22Rv1 (cell line): ENCODE data around the gene ATCAY.
A peak's percentile ranks its signal among the peaks of the same experiment; 100 is the strongest.

Experiments used
- H3K27ac ChIP-seq: fragments of 450-650 bp; 2 replicates; pipeline ENCODE4 v1.5.1; 2017
- CTCF ChIP-seq: fragments of 450-650 bp; IDR thresholded peaks from 2 replicates; pipeline ENCODE4 v1.5.1; 2017; ENCODE audit warnings: mild to moderate bottlenecking
- ZFX ChIP-seq: fragments of 450-650 bp; IDR thresholded peaks from 2 replicates; pipeline ENCODE4 v1.6.1; 2017; ENCODE audit warnings: antibody characterized with exemption, borderline replicate concordance

Gene ATCAY

DNA sequence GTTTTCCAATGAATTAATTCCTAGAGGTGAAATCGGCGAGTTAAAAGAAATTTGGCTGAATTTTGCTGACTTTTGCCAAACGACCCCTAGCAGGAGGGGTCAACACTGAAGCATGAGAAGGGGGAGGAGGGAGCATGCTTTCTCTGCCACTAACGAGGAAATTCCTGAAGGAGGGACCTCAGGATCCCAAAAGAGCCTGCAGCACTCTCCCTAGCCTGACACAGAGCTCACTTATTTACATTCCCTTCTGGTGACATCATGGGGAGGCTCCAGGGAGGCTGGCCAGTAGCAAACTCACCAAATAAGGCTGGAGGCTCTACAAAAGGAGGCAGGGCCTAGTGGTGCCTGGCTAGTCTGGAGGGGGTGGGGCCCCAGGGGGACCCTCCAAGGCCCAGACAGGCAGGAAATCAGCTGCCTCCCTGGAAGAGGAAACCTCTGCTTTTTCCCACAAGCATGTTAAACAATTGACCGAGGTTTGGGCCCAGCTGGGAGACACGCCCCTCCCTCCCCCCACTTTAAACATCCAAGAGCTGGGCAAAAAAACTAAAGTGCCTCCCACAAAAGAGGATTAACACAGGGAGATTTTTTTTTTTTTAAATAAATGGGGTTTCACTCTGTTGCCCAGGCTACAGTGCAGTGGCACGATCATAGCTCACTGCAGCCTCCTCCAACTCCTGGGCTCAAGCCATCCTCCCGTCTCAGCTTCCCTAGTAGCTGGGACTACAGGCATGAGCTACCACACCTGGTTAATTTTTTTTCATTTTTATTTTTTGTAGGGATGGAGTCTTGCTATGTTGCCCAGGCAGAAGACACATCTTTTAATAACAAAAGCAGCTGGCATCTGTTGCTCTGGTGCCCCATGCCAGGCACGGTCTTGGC lies 88.3 kb downstream of the ATCAY start:
- TF ChIP-seq ZFX (no peak), CTCF (no peak)
- H3K27ac ChIP-seq, result peak overlapping the region; percentile 80

- TF ChIP-seq ZFX (no peak), CTCF (peak; percentile 17)
- H3K27ac ChIP-seq, result peak overlapping the region; percentile 80
These were observed 89.2 kb downstream of the ATCAY start for GRCh38 chr19:3969435-3970312.

DNA sequence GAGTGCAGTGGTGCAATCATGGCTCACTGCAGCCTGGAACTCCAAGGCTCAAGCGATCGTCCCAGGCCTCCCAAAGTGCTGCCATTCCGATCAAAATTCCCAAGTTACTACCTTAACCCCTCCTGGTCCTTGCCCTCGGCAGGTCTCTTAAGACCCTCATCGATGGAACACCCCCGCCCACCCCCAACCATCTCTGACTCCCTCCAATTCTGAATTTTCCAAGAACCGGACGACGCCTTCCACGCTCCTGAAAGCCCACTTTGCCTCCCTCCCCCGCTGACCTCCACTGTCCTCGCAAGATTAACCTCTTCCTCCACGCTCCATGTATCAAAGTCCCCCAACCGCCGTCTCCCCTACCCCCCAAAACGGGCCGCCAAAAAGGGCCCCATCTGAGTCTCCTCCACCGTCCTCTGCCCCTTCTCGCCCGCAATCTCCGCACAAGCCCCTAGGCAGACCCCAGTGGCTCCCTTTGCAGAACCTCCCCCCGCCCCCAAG lies 89.9 kb downstream of the ATCAY start:
- TF ChIP-seq ZFX (no peak), CTCF (no peak)
- H3K27ac ChIP-seq, result peak overlapping the region; percentile 80

DNA sequence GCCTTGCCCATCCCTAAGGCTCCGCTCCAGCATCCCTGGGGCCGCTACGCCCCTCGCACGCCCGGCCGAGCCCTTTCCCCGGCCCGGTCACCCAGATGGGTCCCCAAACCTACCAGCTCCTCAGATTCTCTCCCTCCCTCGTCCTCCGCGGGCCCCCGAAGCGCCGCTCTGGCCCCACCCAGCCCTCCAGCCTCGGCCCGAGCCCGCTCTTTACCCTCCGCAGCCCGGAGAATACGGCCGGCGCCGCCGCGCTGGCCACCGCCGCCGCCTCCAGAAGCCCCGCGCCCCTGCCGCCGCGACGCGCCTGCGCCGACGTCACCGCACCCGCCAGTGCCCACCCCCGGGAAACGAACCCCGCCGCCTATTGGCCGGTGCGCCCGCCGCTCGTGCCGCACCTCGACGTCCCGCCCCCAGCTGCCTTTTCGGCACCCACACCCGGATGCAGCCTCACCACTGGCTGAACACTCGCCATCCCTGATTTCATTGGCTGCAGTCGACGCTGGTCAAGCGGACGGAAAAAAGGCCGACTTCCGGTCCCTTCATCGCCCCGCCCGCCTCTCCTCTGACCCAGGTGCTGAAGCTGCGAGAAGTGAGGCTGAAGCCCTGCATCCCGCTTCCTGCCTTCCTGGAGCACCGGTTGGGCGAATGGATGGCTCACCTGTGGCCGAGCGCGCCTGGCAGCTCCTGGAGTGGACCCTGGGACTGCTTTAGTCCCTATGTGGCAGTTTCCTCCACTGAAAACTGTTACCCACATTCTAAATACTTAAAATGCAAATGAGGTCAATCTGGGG lies 90.5 kb downstream of the ATCAY start, which contains the start of gene DAPK3:
DAPK3 (minus strand) TSS at position 292 of the 791 bp plus-strand sequence. CDS start 1,364 bp downstream, outside the sequence.
- TF ChIP-seq CTCF (no peak), ZFX (no peak)
- H3K27ac ChIP-seq, result peak within 1 kb of the TSS; percentile 80

DNA sequence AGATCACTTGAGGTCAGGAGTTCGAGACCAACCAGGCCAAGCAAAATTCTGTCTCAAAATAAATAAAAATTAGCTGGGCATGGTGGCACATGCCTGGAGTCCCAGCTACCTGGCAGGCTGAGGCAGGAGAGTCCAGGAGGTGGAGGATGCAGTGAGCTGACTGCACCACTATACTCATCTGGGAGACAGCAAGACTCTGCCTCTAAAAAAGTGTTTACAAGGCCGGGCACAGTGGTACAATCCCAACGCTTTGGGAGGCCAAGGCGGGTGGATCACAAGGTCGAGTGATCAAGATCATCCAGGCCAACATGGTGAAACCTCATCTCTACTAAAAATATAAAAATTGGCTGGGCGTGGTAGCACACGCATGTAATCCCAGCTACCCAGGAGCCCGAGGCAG lies 94.7 kb downstream of the ATCAY start:
- H3K27ac ChIP-seq, result 0 out of 2 replicates have a peak overlapping the region, but pooled peaks have one; percentile 12
- no peak for TF ChIP-seq CTCF
- TF ChIP-seq ZFX, result no peak

- TF ChIP-seq ZFX (no peak), CTCF (no peak)
- H3K27ac ChIP-seq, result 0 out of 2 replicates have a peak overlapping the region, but pooled peaks have one; percentile 12
These were observed 95.2 kb downstream of the ATCAY start for GRCh38 chr19:3975637-3976087.
